ENCODE results near the gene NOTO.

Gene NOTO

DNA sequence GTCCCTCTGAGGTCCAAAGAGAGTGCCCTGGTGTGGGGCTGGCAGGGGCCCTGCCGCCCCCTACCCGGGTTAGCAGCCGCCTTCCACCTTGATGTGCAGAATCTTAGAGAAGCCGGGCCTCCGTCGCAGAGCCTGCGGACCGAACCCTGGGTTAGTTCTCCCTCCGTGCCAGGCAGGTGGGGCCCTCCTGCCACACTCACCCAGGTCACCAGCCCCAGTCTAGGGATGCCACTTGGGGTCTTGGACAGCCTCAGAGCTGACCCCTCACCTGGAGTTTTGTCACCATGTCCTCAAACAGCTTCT, 56.5 kb downstream of the NOTO start:
- no peak for DNase-seq

DNA sequence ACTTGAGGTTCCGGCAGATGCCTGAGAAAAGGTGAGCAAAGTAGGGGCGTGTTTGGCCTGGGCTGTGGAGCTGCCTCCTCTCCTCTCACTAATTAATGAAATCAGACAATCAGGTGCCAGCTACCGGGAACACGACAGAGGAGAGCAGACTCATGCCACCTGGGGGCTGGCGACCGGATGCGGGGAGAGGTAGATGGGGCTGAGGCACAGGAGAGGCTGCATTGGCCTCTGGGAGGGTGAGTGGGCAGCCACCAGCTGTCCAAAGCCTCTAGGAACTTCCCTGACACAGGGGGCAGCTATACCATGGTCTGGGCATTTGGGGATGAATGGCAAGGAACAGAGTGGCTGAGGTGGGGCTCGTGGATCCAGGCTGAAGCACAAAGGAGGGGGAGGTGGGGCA, 56.9 kb downstream of the NOTO start:
- no peak for DNase-seq

DNA sequence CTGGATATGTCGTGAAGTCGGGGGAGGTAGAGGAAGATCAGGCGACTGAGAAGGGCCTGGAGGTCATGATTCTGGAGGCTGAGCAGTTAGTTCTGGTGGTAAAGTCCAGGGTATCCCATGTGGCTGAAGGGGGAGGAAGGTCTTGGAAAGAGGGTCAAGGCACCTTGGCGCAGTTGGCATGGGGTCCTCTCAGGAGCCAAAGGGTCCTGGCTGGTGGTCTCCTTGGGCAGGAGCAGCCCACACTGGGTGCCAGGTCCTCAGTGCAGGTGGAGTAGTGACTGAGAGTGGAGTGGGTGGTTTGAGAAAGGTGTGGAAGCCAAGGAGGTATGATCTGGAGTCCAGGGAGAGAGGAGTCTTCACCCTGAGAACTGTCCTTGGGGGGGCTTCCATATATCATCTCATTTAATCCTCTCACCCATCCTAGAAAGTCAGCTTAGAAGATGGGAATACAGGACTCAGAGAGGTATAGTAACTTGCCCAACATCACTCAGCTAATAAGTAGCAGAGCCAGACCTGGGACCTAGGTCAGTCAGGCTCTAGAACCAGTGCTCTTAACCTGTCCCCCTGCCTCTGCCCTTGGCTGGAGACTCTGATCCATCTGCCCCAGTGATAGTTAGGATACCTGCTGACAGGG, 57.4 kb downstream of the NOTO start:
- DNase-seq, result no peak

DNA sequence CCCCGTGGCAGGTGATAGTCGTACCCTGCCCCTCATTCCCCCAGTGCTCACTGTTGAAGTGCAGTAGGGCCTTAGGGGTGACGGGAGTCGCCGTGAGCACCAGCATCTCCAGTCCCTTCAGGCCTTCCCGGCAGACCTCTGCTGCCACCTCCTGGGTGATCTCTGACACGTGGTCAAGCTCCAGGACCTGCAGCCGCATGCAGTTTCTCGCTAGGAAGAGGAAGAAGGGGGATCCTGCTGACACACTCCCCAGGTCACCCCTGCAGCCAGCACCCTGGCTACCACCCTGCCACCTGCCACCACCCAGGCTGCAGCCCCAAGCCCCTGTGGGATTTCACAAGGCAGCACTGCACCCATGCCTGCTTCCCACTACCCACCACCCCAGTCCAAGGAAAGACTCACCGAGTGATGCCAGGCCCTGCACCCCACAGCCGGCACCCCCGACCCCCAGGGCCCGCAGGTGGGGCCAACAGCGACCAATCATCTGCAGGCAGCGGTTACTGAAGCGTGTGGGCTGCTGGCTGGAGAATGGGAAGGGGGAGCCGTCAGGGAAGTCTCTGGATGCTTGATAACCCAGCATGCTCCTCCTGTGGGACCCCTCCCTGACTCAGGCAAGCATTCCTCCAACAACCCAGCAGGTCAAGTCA, 58.1 kb downstream of the NOTO start:
- DNase-seq, result peak in 1 of 2 experiments; percentile 23

All from SW 1271 (cell line).